H1 (cell line): ENCODE results near the gene CHRNA3. TPM values are rescaled to one million over a fixed set of nuclear protein-coding genes. Genes with fewer than 3 reads are reported as not detected.
A peak's percentile ranks its signal among the peaks of the same experiment; 100 is the strongest.

Experiments
- CTCF ChIA-PET: fragments of 300-600 bp; sonication (Branson Sonifier 250); formaldehyde crosslinking; loops from one replicate; lab custom pipeline; 2021; ENCODE audit not compliant: partially characterized antibody; lab: Charles Lee
- POLR2A ChIA-PET: fragments of 300-600 bp; sonication (Branson Sonifier 250); formaldehyde crosslinking; loops from one replicate; lab custom pipeline; 2021; ENCODE audit warnings: inconsistent platforms; ENCODE audit not compliant: partially characterized antibody; lab: Charles Lee
- DNase-seq, 2 experiments: peaks; one replicate each; pipeline versions ENCODE4 v3.0.0 to v3.0.0-alpha.2; 2010 to 2022; ENCODE audit warnings: low spot score in 2 of 2, low read depth in 1 of 2, mixed read lengths in 1 of 2
- FAIRE-seq: peaks from 2 replicates; lab custom pipeline; 2011; peaks lifted over from hg19 to GRCh38; lab: Jason Lieb, UNC
- H2AFZ ChIP-seq: 2 replicates; pipeline ENCODE4 v1.8.1; 2012; ENCODE audit warnings: low read length, inconsistent platforms
- H2AK5ac ChIP-seq: 2 replicates; pipeline ENCODE4 v1.6.1; 2013; ENCODE audit warnings: low read depth, low read length
- H2BK120ac ChIP-seq: replicated peaks from 2 replicates; pipeline ENCODE3; 2013; ENCODE audit warnings: low read depth, low read length, inconsistent platforms
- H2BK12ac ChIP-seq: 2 replicates; pipeline ENCODE4 v1.6.1; 2013; ENCODE audit warnings: low read depth, low read length
- H2BK15ac ChIP-seq: 2 replicates; pipeline ENCODE4 v1.6.1; 2013; ENCODE audit warnings: low read length
- H2BK20ac ChIP-seq: 2 replicates; pipeline ENCODE4 v1.6.1; 2013; ENCODE audit warnings: low read length
- H2BK5ac ChIP-seq: 2 replicates; pipeline ENCODE4 v1.6.1; 2013; ENCODE audit warnings: low read depth, low read length
- H3K14ac ChIP-seq: 2 replicates; pipeline ENCODE4 v1.6.1; 2013; ENCODE audit warnings: inconsistent platforms; ENCODE audit not compliant: insufficient read length
- H3K18ac ChIP-seq: 2 replicates; pipeline ENCODE4 v1.6.1; 2013; ENCODE audit warnings: low read length; ENCODE audit errors: extremely low read depth
- H3K23ac ChIP-seq: 2 replicates; pipeline ENCODE4 v1.6.1; 2013; ENCODE audit warnings: inconsistent platforms; ENCODE audit not compliant: insufficient read length
- H3K23me2 ChIP-seq: 2 replicates; pipeline ENCODE4 v1.6.1; 2013; ENCODE audit warnings: low read depth, low read length
- H3K27ac ChIP-seq: 2 replicates; pipeline ENCODE4 v1.6.1; 2011; ENCODE audit warnings: low read depth, low read length, inconsistent platforms
- H3K27me3 ChIP-seq, 4 experiments: replicated peaks in 1 of 4; 1 replicate in 1 of 4; 2 replicates in 3 of 4; pipeline versions ENCODE4 v1.6.1 to v1.8.1; 2011 to 2013; ENCODE audit warnings: low read length in 3 of 4, mild to moderate bottlenecking in 3 of 4, inconsistent platforms in 2 of 4, mixed read lengths in 2 of 4, moderate library complexity in 1 of 4; ENCODE audit not compliant: control insufficient read depth in 3 of 4, insufficient read depth in 3 of 4; ENCODE audit errors: extremely low read depth in 1 of 4
- H3K36me3 ChIP-seq, 4 experiments: 2 replicates each; pipeline versions ENCODE4 v1.6.1 to v1.8.1; 2011 to 2013; ENCODE audit warnings: mild to moderate bottlenecking in 4 of 4, low read length in 3 of 4, moderate library complexity in 2 of 4, control low read depth in 1 of 4, inconsistent platforms in 1 of 4; ENCODE audit not compliant: insufficient read depth in 4 of 4, control insufficient read depth in 2 of 4
- H3K4ac ChIP-seq: replicated peaks from 2 replicates; pipeline ENCODE3; 2013; ENCODE audit warnings: low read length, low read depth, mixed read lengths, inconsistent platforms; ENCODE audit not compliant: insufficient read length
- H3K4me1 ChIP-seq, 4 experiments: replicated peaks in 1 of 4; 1 replicate in 1 of 4; 2 replicates in 3 of 4; pipeline versions ENCODE4 v1.6.1 to v1.8.1; 2011 to 2013; ENCODE audit warnings: low read length in 3 of 4, inconsistent platforms in 2 of 4, mixed read lengths in 1 of 4; ENCODE audit not compliant: insufficient read depth in 4 of 4, control insufficient read depth in 3 of 4
- H3K4me2 ChIP-seq, 2 experiments: 2 replicates each; pipeline versions ENCODE4 v1.6.1 to v1.8.1; 2011 to 2013; ENCODE audit warnings: low read depth in 2 of 2, low read length in 2 of 2, control low read depth in 1 of 2, inconsistent platforms in 1 of 2, mild to moderate bottlenecking in 1 of 2; ENCODE audit not compliant: insufficient read depth in 1 of 2
- H3K4me3 ChIP-seq, 4 experiments: fragments of 200-600, 300-600 bp in 1 of 4; sonication (generic), shearing (Covaris generic), sonication (Bioruptor Twin) in 1 of 4; 2 replicates each; pipeline versions ENCODE4 v1.5.1 to v1.8.1; 2011 to 2016; ENCODE audit warnings: low read length in 4 of 4, low read depth in 3 of 4, control low read depth in 2 of 4, inconsistent platforms in 2 of 4, mild to moderate bottlenecking in 2 of 4, mixed read lengths in 1 of 4, moderate library complexity in 1 of 4; ENCODE audit not compliant: insufficient read depth in 2 of 4; ENCODE audit errors: extremely low read depth in 1 of 4
- H3K56ac ChIP-seq: replicated peaks from 2 replicates; pipeline ENCODE3; 2013; ENCODE audit warnings: low read depth, mild to moderate bottlenecking, mixed read lengths, low read length, inconsistent platforms; ENCODE audit not compliant: insufficient read length
- H3K79me1 ChIP-seq: 2 replicates; pipeline ENCODE4 v1.6.1; 2013; ENCODE audit warnings: low read depth, low read length, control low read depth
- H3K79me2 ChIP-seq, 2 experiments: 2 replicates each; pipeline versions ENCODE4 v1.6.1 to v1.8.1; 2012 to 2013; ENCODE audit warnings: low read length in 2 of 2, mild to moderate bottlenecking in 2 of 2, inconsistent platforms in 1 of 2; ENCODE audit not compliant: insufficient read depth in 2 of 2, control insufficient read depth in 1 of 2
- H3K9ac ChIP-seq, 4 experiments: replicated peaks in 1 of 4; 1 replicate in 1 of 4; 2 replicates in 3 of 4; pipeline versions ENCODE4 v1.6.1 to v1.8.1; 2011 to 2013; ENCODE audit warnings: low read depth in 3 of 4, low read length in 3 of 4, control low read depth in 2 of 4, mild to moderate bottlenecking in 2 of 4, moderate library complexity in 2 of 4, inconsistent platforms in 1 of 4; ENCODE audit errors: extremely low read depth in 1 of 4
- H3K9me3 ChIP-seq, 2 experiments: 2 replicates each; pipeline versions ENCODE4 v1.6.1 to v1.8.1; 2012 to 2013; ENCODE audit warnings: mild to moderate bottlenecking in 2 of 2, moderate library complexity in 2 of 2, control low read depth in 1 of 2, inconsistent platforms in 1 of 2, low read depth in 1 of 2, low read length in 1 of 2, mixed read lengths in 1 of 2; ENCODE audit not compliant: insufficient read depth in 2 of 2
- H4K20me1 ChIP-seq, 2 experiments: replicated peaks in 1 of 2; 2 replicates each; pipeline versions ENCODE3 to v1.8.1; 2011 to 2013; ENCODE audit warnings: inconsistent platforms in 2 of 2, low read length in 2 of 2, mild to moderate bottlenecking in 1 of 2; ENCODE audit not compliant: insufficient read depth in 2 of 2, control insufficient read depth in 1 of 2
- H4K5ac ChIP-seq: 2 replicates; pipeline ENCODE4 v1.6.1; 2013; ENCODE audit warnings: low read length, low read depth, mixed read lengths, inconsistent platforms; ENCODE audit not compliant: insufficient read length
- H4K8ac ChIP-seq: 2 replicates; pipeline ENCODE4 v1.8.0; 2013; ENCODE audit warnings: mild to moderate bottlenecking, moderate library complexity, low read length, inconsistent platforms; ENCODE audit not compliant: insufficient read depth; ENCODE audit errors: extremely low read depth
- H4K91ac ChIP-seq: replicated peaks from 2 replicates; pipeline ENCODE3; 2013; ENCODE audit warnings: low read length, mixed read lengths, inconsistent platforms; ENCODE audit not compliant: insufficient read length
- EZH2 ChIP-seq: fragments of 200-600 bp; sonication (generic); IDR thresholded peaks from 2 replicates; pipeline ENCODE4 v1.7.1; 2012; ENCODE audit warnings: low read depth, mild to moderate bottlenecking, moderate library complexity, low read length, inconsistent platforms; ENCODE audit not compliant: severe bottlenecking
- FOSL1 ChIP-seq: IDR thresholded peaks from 2 replicates; pipeline ENCODE4 v1.6.1; 2011; ENCODE audit warnings: mild to moderate bottlenecking, low read depth, low read length, moderate library complexity; ENCODE audit not compliant: insufficient read depth
- GTF2F1 ChIP-seq: IDR thresholded peaks from 2 replicates; pipeline ENCODE4 v1.6.1; 2012; ENCODE audit warnings: low read depth, low read length, improper control_type of control experiment, borderline replicate concordance
- MAFK ChIP-seq: IDR thresholded peaks from 2 replicates; pipeline ENCODE4 v1.6.1; 2012; ENCODE audit warnings: low read depth, mild to moderate bottlenecking, improper control_type of control experiment, low read length
- NRF1 ChIP-seq: IDR thresholded peaks from 2 replicates; pipeline ENCODE4 v1.6.1; 2011; ENCODE audit warnings: mild to moderate bottlenecking, low read depth, low read length, improper control_type of control experiment
- RBBP5 ChIP-seq: IDR thresholded peaks from 2 replicates; pipeline ENCODE4 v1.7.1; 2012; ENCODE audit warnings: low read depth, mild to moderate bottlenecking, inconsistent platforms, low read length, moderate library complexity, borderline replicate concordance
- TBP ChIP-seq: IDR thresholded peaks from 2 replicates; pipeline ENCODE4 v1.6.1; 2011; ENCODE audit warnings: low read depth, low read length, improper control_type of control experiment
- TCF12 ChIP-seq: IDR thresholded peaks from 2 replicates; pipeline ENCODE4 v1.6.1; 2011; ENCODE audit warnings: low read depth, mild to moderate bottlenecking, low read length
- WGBS, 2 experiments: shearing (Covaris generic) in 1 of 2; methylation state at CpG; one replicate each; pipeline versions ENCODE4 v1.1.6 to v1.1.7; 2013 to 2015; ENCODE audit warnings: low lambda C conversion rate in 2 of 2, mixed read lengths in 2 of 2, inconsistent platforms in 1 of 2, low coverage in 1 of 2, missing lambda C conversion rate in 1 of 2; ENCODE audit not compliant: insufficient replicate concordance in 2 of 2, insufficient coverage in 1 of 2, insufficient read length in 1 of 2; ENCODE audit errors: extremely low coverage in 1 of 2, missing lambda C conversion rate in 1 of 2; 5-methylcytosine and 5-hydroxymethylcytosine counted together
- polyA plus RNA-seq, 7 experiments: library from polyadenylated mRNA; depleted of rRNA in 3 of 7; stranded (reverse) in 5 of 7; unstranded in 2 of 7; fragments of >200 nt in 5 of 7; fragments of 200-250 nt in 2 of 7; gene quantifications; 1 replicate in 5 of 7; 2 replicates in 1 of 7; 4 replicates in 1 of 7; pipeline versions ENCODE4 v1.2.1 to v1.2.3, GENCODE V29; 2011 to 2013; ENCODE audit warnings: missing spikeins in 2 of 7, mixed read lengths in 2 of 7
- total RNA-seq: library from RNA; stranded (reverse); fragmentation: NEBNext Ultra II Directional; extraction: Animal tissue kit (Norgen Biotek cat#: 25700); gene quantifications from 2 replicates; pipeline ENCODE4 v1.2.1, GENCODE V29; 2021
- TF ChIP-seq, protein P1 (sequence below): IDR thresholded peaks from 2 replicates; pipeline ENCODE4 v1.6.1; 2012; ENCODE audit warnings: low read length, inconsistent platforms

CHRNA3 gene
- total and polyA plus RNA-seq, 2 of the 8 experiments (the other 6 are each of a cell fraction or from before 2014, with no cell fraction given), result 2.1 to 4.7 TPM

DNA sequence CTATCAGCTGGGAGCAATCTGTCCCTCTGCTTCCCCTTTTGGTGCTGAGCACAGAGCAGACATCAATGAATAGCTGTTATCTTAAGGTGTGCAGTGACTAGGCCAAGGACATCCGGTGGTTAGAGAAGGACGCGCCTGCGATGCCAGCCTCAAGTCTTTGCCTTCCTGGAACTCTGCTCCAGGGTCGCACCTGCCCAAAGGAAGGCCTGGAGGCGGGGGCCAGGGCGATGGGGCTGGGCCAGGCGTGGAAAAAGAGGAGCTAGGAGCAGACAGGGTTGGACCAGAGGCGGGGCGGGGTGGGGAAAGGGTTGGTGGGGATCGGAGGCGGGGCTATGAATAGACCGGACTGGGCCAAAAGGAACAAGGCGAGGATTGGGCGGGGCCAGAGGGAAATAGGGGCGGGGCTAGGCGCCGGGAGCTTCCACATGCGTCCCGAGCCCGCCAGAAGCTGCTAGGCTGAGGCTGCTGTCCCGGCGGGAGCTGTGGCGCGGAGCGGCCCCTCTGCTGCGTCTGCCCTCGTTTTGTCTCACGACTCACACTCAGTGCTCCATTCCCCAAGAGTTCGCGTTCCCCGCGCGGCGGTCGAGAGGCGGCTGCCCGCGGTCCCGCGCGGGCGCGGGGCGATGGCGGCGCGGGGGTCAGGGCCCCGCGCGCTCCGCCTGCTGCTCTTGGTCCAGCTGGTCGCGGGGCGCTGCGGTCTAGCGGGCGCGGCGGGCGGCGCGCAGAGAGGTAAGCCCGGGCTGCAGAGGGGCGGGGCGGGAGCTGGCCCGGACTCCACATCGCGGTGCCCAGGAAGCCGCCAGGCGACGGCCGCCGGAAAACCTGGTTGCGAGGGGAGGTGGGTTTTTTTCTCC is 55.5 kb downstream of the CHRNA3 start, which contains the start of gene CHRNA5:
Gene CHRNA5, plus strand, starts transcription at position 424 of the 854 bp plus-strand sequence. Its CDS starts 200 bp downstream, at position 624.
- Histone ChIP-seq H3K27me3 (no peaks in the 10 kb centered on the region), H3K9ac (peak within 1 kb of the TSS; percentile 61 to 82 (median 77)), H4K8ac (peak within 1 kb of the TSS; percentile 80), H3K14ac (no peak within 1 kb of the TSS), H3K18ac (peak within 1 kb of the TSS; percentile 51; the same call in 1 of the 2 replicates), H3K4me1 (peaks cover 3 to 7% (median 4%) of the 10 kb centered on the region in 4 experiments; a peak in 6 of 7 replicates), H3K4me2 (peak within 1 kb of the TSS; percentile 63 to 87), H2BK12ac (no peak within 1 kb of the TSS), H3K79me2 (peaks cover 0 to 30% of the 10 kb centered on the region in 2 experiments; a peak in 2 of 4 replicates), H2BK5ac (0 out of 2 replicates have a peak within 1 kb of the TSS, but pooled peaks have one; percentile 18), H4K91ac (no peak within 1 kb of the TSS), H3K56ac (peak within 1 kb of the TSS; percentile 52), H3K4me3 (peak within 1 kb of the TSS; percentile 80 to 89 (median 84)), H2AK5ac (no peak within 1 kb of the TSS), H3K23me2 (peaks cover 5% of the 10 kb centered on the region; the same call in 1 of the 2 replicates), H3K23ac (no peak within 1 kb of the TSS), H3K79me1 (no peaks in the 10 kb centered on the region), H3K4ac (peak within 1 kb of the TSS; percentile 2), H4K5ac (peak within 1 kb of the TSS; percentile 53), H3K27ac (peak within 1 kb of the TSS; percentile 71; the same call in 1 of the 2 replicates), H3K36me3 (no peaks in the 10 kb centered on the region), H2BK20ac (no peak within 1 kb of the TSS), H3K9me3 (no peaks in the 10 kb centered on the region), H2BK15ac (no peak within 1 kb of the TSS), H4K20me1 (no peaks in the 10 kb centered on the region), H2BK120ac (no peak within 1 kb of the TSS), H2AFZ (peak within 1 kb of the TSS; percentile 94)
- FAIRE-seq, result no peak
- 2% methylated on average over 39 of the region's 75 CpGs; no CpG with 5 or more reads in 1 of the 2 experiments for WGBS, 2 experiments
- ChIA-PET POLR2A (interaction anchor here (0.6 to 2.6 kb wide), 18 partner anchors 9 to 301 kb away, joined by 3 to 17 read pairs (median 4); partner anchors contain the start of genes DNAJA4, HYKK, PSMA4 and SKIC8), CTCF (interaction anchor here (0.6 to 2.1 kb wide), 15 partner anchors 9 to 300 kb away, joined by 3 to 7 read pairs (median 4); partner anchors contain the start of gene PSMA4)
- DNase-seq, result peak; percentile 95 to 100
- TF ChIP-seq FOSL1 (no peak), NRF1 (no peak), GTF2F1 (no peak), RBBP5 (peak; percentile 49; the same call in 1 of the 2 replicates), TCF12 (no peak), EZH2 (no peak), TBP (peak; percentile 84; the same call in 1 of the 2 replicates), MAFK (no peak)
- TF ChIP-seq, protein P1, sequence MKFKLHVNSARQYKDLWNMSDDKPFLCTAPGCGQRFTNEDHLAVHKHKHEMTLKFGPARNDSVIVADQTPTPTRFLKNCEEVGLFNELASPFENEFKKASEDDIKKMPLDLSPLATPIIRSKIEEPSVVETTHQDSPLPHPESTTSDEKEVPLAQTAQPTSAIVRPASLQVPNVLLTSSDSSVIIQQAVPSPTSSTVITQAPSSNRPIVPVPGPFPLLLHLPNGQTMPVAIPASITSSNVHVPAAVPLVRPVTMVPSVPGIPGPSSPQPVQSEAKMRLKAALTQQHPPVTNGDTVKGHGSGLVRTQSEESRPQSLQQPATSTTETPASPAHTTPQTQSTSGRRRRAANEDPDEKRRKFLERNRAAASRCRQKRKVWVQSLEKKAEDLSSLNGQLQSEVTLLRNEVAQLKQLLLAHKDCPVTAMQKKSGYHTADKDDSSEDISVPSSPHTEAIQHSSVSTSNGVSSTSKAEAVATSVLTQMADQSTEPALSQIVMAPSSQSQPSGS, result no peak
